ENCODE results near the gene CDK8. TPM values are rescaled to one million over a fixed set of nuclear protein-coding genes. Genes with fewer than 3 reads are reported as not detected.
"Not testable (repeated sequence)": the region's sequence is repeated elsewhere in the genome, so short reads cannot be mapped to it uniquely, and the experiment has no call there.

CDK8 gene
- total RNA-seq, 2 experiments from 2014 or later: 13.7 to 15.1 TPM

DNA sequence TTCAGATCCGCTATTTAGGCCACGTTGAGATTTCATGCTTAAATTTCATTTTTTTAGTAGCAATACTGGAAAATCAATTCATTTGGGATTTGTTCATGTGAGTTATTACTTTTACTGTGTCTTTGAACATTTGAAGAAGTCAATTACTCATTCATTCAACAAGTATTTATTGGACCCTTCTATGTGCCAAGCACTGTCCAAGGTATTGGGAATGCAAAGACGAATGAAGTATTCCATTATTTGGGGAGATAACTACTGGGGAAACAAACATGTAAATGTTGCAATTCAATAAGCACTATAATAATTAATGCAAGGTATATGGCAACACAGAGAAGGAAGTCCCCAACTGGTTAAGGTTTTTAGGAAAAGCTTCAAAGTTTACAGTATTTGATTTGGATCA lies 5.7 kb downstream of the CDK8 start:
- peaks cover 4% of the 10 kb centered on the region for H3K27me3 Mint-ChIP-seq
- H3K36me3 Mint-ChIP-seq: peaks cover 2% of the 10 kb centered on the region
- POLR2A ChIA-PET: no interaction called here
- H3K4me3 Mint-ChIP-seq: no peak overlapping the region
- peaks cover 3% of the 10 kb centered on the region for H3K9me3 Mint-ChIP-seq
- ATAC-seq (ENCODE audit: low read depth): no peak
- H3K4me1 Mint-ChIP-seq: peaks cover 17% of the 10 kb centered on the region
- DNase-seq: no peak
- no peak overlapping the region for H3K27ac Mint-ChIP-seq

DNA sequence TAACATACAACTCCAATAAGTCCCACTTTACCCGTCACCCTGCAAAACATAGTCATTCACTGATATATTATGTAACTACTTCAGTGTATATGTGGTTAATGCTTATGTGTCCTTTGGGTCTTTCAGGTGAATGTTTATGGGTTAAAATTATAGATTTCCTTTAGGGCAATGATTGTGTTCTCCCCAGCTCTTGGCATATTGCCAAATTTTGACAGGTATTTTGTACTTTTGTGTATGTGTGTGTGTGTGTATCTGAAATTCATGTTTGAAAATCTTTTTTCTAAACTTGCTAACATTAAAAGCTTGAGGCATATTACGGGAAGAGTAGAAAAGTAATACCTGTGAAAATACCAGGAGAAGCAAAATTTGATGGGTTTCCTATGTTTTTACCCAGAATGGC lies 8.2 kb downstream of the CDK8 start:
- no peak for ATAC-seq (ENCODE audit: low read depth)
- POLR2A ChIA-PET: no interaction called here
- Mint-ChIP-seq H3K27me3 (peaks cover 2% of the 10 kb centered on the region), H3K27ac (no peak overlapping the region), H3K36me3 (peaks cover 4% of the 10 kb centered on the region), H3K9me3 (peaks cover 4% of the 10 kb centered on the region), H3K4me3 (no peak overlapping the region), H3K4me1 (peaks cover 9% of the 10 kb centered on the region)
- DNase-seq: no peak

DNA sequence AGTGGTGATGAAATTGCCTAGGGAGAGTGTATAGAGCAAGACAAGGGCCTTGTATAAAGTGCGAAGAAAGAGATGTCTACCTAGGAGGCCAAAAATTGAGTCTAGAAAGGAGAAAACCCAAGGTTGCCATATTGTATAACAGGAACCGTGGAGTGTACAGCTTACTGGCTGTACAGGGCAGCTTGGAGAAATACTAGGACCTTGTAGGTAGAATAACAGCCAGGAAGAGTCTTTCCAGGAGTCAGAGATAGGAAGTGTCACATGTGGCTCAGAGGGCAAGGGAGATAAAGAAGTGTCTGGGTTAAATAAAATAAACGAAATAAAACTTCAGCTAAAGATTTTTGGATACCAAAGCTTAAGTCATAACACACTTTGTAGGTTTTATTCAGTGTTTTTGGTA lies 12.4 kb downstream of the CDK8 start:
- Mint-ChIP-seq H3K27me3 (no peaks in the 10 kb centered on the region), H3K4me1 (peaks cover 7% of the 10 kb centered on the region), H3K4me3 (no peak overlapping the region), H3K27ac (no peak overlapping the region), H3K36me3 (peaks cover 4% of the 10 kb centered on the region), H3K9me3 (peaks cover 4% of the 10 kb centered on the region)
- ATAC-seq (ENCODE audit: low read depth) (no peak), DNase-seq (no peak)
- POLR2A ChIA-PET: no interaction called here

DNA sequence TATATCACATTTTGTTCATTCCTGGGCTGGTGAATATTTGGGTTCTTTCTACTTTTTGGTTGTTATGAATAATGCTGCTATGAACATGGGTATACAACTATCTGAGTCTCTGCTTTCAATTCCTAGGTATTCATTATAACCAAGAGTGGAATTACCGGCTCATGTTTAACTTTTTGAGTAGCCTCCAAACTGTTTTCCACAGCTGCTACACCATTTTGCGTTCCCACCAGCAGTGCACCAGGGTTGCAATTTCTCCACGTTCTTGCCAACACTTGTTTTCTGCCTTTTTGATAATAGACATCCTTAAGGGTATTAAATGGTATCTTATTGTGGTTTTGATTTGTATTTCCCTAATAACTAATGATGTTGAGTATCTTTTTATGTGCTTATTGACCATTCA lies 16.8 kb downstream of the CDK8 start:
- Mint-ChIP-seq H3K27me3 (no peaks in the 10 kb centered on the region), H3K36me3 (no peaks in the 10 kb centered on the region), H3K4me3 (no peak overlapping the region), H3K27ac (no peak overlapping the region), H3K9me3 (no peaks in the 10 kb centered on the region), H3K4me1 (peaks cover 4% of the 10 kb centered on the region)
- no peak for ATAC-seq (ENCODE audit: low read depth)
- DNase-seq: no peak
- POLR2A ChIA-PET: no interaction called here

DNA sequence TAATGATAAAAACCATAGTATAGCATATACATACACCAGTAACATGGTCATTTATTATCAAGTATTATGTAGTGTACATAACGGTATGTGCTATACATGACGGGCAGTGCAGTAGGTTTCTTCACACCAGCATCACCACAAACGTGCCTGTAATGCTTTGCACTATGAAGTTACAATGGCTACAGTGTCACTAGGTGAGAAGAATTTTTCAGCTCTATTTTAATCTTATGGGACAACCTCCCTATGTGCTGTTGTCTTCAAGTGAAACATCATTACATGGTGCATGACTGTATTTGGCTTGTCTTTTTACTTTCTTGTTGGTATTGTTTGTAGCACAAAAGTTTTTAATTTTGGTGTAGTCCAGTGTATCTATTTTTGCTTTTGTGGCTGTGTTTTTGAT lies 18.7 kb downstream of the CDK8 start:
- Mint-ChIP-seq H3K36me3 (peaks cover 1% of the 10 kb centered on the region), H3K4me3 (no peak overlapping the region), H3K27ac (no peak overlapping the region), H3K4me1 (peaks cover 1% of the 10 kb centered on the region), H3K9me3 (no peaks in the 10 kb centered on the region), H3K27me3 (no peaks in the 10 kb centered on the region)
- POLR2A ChIA-PET: no interaction called here
- ATAC-seq (ENCODE audit: low read depth) (no peak), DNase-seq (no peak)

DNA sequence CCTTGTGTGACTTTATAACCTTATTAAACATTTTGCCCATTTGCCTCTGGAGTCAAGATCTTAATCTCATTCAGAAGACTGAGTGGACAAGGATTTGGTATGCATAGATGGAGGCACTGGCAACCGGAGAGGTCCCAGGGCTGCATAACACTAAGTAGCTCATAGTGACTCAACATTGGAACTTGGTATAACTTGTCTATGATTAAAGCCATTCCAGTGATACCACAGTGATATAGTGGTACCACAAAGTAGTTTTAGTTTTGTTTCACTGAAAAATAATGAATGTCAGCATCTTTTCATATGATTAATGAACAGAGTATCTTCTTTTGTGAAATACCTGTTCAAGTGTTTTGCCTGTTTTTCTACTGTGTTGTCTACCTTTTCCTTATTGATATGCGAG lies 26.4 kb downstream of the CDK8 start:
- H3K27ac Mint-ChIP-seq: no peak overlapping the region
- POLR2A ChIA-PET: no interaction called here
- no peak overlapping the region for H3K4me3 Mint-ChIP-seq
- DNase-seq (no peak), ATAC-seq (ENCODE audit: low read depth) (no peak)
- peaks cover 12% of the 10 kb centered on the region for H3K36me3 Mint-ChIP-seq
- H3K27me3 Mint-ChIP-seq: no peaks in the 10 kb centered on the region
- H3K4me1 Mint-ChIP-seq: peaks cover 1% of the 10 kb centered on the region
- H3K9me3 Mint-ChIP-seq: peaks cover 8% of the 10 kb centered on the region

DNA sequence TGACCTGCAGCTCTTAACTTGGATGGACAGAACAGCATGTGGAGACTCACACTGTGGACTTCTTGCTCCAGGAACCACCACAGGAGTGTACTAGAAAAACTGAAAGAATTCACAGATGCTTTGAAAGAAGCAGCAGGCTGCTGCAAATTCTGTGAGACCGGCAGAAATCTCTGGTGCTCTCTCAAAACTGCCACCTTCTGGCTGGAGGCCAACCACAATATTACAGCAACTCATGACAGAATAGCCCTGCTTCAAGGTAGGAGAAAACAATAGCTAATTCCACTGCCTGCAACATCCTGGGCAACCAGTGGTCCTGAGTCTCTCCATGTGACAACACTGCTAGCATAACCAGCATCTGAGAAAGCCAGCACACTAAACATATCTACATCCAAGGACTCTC lies 26.9 kb downstream of the CDK8 start:
- no peak for ATAC-seq (ENCODE audit: low read depth)
- Mint-ChIP-seq H3K36me3 (peaks cover 12% of the 10 kb centered on the region), H3K27ac (no peak overlapping the region), H3K27me3 (no peaks in the 10 kb centered on the region), H3K9me3 (peaks cover 8% of the 10 kb centered on the region), H3K4me3 (no peak overlapping the region), H3K4me1 (peaks cover 1% of the 10 kb centered on the region)
- POLR2A ChIA-PET: no interaction called here
- DNase-seq: no peak

DNA sequence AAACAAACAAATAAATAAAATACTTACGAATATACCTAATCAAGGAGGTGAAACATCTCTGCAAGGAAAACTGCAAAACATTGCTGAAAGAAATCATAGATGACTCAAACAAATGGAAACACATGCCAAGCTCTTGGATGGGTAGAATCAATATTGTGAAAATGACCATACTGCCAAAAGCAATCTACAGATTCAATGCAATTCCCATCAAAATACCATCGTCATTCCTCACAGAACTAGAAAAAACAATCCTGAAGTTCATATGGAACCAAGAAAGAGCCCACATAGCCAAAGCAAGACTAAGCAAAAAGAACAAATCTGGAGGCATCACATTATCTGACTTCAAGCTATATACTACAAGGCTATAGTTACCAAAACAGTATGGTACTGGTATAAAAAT lies 32.0 kb downstream of the CDK8 start:
- H3K36me3 Mint-ChIP-seq; H3K27me3 Mint-ChIP-seq; DNase-seq; H3K9me3 Mint-ChIP-seq; H3K4me1 Mint-ChIP-seq; ATAC-seq (ENCODE audit: low read depth); H3K27ac Mint-ChIP-seq; H3K4me3 Mint-ChIP-seq; POLR2A ChIA-PET: not testable (repeated sequence)

DNA sequence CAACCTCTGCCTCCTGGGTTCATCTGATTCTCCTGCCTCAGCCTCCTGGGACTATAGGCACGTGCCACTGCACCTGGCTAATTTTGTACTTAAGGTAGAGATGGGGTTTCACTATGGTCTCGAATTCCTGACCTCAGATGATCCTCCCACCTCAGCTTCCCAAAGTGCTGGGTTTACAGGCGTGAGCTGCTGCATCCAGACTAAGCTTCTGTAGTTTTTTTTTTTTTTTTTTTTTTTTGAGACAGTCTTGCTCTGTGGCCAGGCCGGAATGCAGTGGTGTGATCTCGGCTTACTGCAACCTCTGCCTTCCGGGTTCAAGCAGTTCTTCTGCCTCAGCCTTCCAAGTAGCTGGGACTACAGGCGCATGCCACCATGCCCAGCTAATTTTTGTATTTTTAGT lies 34.9 kb downstream of the CDK8 start:
- H3K27ac Mint-ChIP-seq; H3K4me3 Mint-ChIP-seq; H3K36me3 Mint-ChIP-seq; H3K9me3 Mint-ChIP-seq; DNase-seq; POLR2A ChIA-PET; ATAC-seq (ENCODE audit: low read depth); H3K4me1 Mint-ChIP-seq; H3K27me3 Mint-ChIP-seq: not testable (repeated sequence)

DNA sequence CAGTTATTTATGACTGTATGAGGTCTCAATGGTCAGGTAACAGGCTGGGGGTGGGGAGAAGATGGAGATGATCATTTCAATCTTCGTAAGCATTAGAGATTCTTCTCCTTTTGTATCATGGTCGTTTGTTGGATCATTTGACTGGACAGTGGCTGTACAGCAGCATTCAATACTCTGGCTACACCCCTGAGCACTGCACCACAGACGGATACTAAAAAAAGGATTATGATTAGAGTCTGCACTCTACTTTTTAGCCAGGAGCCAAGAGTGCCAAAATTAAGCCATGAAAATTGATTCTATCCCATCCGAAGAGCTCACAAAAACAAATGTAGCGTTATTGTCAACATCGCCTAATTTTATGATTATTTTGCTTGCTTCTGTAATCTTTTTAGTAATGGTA lies 41.9 kb downstream of the CDK8 start:
- no peak overlapping the region for H3K4me3 Mint-ChIP-seq
- no peak for ATAC-seq (ENCODE audit: low read depth)
- H3K27ac Mint-ChIP-seq: no peak overlapping the region
- H3K36me3 Mint-ChIP-seq: peaks cover 11% of the 10 kb centered on the region
- H3K4me1 Mint-ChIP-seq: peaks cover 4% of the 10 kb centered on the region
- peaks cover 9% of the 10 kb centered on the region for H3K9me3 Mint-ChIP-seq
- POLR2A ChIA-PET: interaction anchor here (0.6 kb wide), 1 partner anchor 551 kb away, joined by 3 read pairs; no protein-coding TSS in a partner anchor
- DNase-seq: no peak
- no peaks in the 10 kb centered on the region for H3K27me3 Mint-ChIP-seq

DNA sequence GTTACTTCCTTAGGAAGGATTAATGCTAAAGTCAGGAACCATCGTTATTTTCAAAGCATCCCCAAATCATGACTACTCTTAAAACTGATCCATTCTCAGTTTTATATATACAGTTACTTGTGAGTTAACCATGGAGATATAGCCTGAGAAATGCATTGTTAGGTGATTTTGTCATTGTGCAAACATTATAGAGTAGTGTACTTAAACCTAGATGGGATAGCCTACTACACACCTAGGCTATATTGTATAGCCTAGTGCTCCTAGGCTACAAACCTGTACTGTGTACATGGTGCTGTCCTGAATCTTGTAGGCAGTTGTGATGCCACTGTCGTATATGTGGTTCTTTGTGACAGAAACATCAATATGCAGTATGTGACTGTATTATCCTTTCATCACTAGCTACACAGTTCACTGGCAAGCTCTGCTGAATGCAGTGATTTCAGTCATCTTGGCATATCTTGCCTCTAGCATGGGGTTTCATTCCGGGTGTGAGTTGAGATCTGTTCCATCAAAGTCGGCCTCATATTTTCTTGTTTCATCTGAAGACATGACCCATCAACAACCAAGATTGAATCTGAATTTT lies 45.3 kb downstream of the CDK8 start:
- DNase-seq: no peak
- Mint-ChIP-seq H3K4me1 (peaks cover 2% of the 10 kb centered on the region), H3K27me3 (no peaks in the 10 kb centered on the region), H3K9me3 (peaks cover 8% of the 10 kb centered on the region), H3K4me3 (no peak overlapping the region), H3K36me3 (peaks cover 4% of the 10 kb centered on the region), H3K27ac (no peak overlapping the region)
- POLR2A ChIA-PET: no interaction called here
- ATAC-seq (ENCODE audit: low read depth): no peak

DNA sequence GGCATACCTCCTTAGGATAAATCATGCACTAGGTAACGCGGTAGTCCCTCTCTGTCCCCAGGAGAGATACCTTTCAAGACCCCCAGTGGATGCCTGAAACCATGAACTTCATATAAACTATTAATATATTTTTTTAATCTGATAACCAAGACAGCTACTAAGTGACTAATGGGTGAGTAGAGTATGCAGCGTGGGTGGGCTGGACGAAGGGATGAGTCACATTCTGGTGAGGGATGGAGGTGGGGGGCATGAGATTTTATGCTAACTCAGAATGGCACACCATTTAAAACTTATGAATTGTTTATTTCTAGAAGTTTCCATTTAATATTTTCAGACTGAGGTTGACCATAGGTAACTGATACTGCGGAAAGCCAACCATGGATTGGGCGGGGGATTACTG lies 46.2 kb downstream of the CDK8 start:
- POLR2A ChIA-PET: no interaction called here

DNA sequence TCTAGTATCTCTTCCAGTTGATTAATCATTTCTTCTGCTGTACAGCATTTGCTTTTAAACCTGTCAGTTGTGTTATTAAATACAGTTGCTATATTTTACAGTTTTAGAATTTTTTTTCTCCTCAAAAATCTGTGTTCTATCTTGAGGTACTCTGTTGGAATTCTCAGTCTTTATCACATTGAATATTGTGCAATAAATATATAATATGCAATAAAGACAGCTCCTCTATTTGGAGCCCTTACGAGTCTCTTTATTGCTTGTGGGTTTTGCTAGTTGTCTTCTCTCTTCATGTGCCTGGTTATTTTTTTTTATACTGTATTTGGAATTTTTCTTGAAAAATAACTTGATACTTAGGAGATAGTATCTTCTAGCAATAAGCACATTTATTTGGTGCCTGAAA lies 51.7 kb downstream of the CDK8 start:
- no peak overlapping the region for H3K4me3 Mint-ChIP-seq
- no peak overlapping the region for H3K27ac Mint-ChIP-seq
- POLR2A ChIA-PET: no interaction called here
- DNase-seq: no peak
- no peaks in the 10 kb centered on the region for H3K27me3 Mint-ChIP-seq
- peaks cover 6% of the 10 kb centered on the region for H3K9me3 Mint-ChIP-seq
- ATAC-seq (ENCODE audit: low read depth): no peak
- peaks cover 4% of the 10 kb centered on the region for H3K36me3 Mint-ChIP-seq
- peaks cover 8% of the 10 kb centered on the region for H3K4me1 Mint-ChIP-seq

More for the DNA sequence above, 46.2 kb downstream of the CDK8 start:
- Mint-ChIP-seq H3K27ac (no peak overlapping the region), H3K9me3 (peaks cover 8% of the 10 kb centered on the region), H3K4me3 (no peak overlapping the region), H3K27me3 (no peaks in the 10 kb centered on the region), H3K36me3 (peaks cover 5% of the 10 kb centered on the region), H3K4me1 (peaks cover 2% of the 10 kb centered on the region)
- no peak for ATAC-seq (ENCODE audit: low read depth)
- DNase-seq: no peak

DNA sequence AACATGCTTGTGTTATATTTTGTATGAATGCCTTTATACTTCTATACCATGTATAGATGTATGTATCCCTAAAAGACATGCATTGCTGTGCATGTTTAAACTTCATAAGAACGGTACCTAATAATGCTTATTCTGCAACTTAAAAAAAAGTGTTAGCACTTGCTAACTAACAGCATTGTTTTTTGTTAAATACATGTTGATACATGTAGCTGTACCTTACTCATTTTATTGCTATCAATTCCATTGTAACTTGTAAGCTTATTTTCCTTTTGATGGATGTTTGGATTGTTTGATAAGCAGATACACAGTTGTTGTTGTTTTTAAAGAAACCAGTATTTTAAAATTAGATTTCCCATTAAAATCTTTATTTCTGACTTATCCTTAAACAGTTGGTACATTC lies 53.8 kb downstream of the CDK8 start:
- Mint-ChIP-seq H3K36me3 (peaks cover 6% of the 10 kb centered on the region), H3K4me1 (peaks cover 6% of the 10 kb centered on the region), H3K4me3 (no peak overlapping the region), H3K27me3 (no peaks in the 10 kb centered on the region), H3K9me3 (peaks cover 11% of the 10 kb centered on the region), H3K27ac (no peak overlapping the region)
- POLR2A ChIA-PET: no interaction called here
- DNase-seq (no peak), ATAC-seq (ENCODE audit: low read depth) (no peak)

DNA sequence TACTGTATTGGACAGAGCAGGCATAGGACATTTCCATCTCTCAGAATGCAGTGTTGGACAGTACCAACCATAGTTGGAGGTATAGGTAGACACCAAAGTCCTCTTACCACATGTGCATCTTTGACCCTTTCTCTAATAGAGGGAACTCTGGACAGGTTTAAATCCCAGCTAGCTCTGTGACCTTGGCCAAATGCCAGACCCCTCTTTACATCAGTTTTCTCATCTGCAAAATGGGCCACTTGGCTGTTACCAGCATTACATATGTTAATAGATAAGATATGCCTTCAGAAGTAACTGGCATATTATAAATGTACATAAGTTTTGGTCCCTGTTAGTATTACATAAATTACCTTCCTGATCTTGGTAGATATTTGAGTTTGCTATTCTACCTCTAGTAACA lies 54.3 kb downstream of the CDK8 start:
- no peak overlapping the region for H3K4me3 Mint-ChIP-seq
- H3K27me3 Mint-ChIP-seq: no peaks in the 10 kb centered on the region
- POLR2A ChIA-PET: no interaction called here
- H3K36me3 Mint-ChIP-seq: peaks cover 6% of the 10 kb centered on the region
- H3K27ac Mint-ChIP-seq: no peak overlapping the region
- ATAC-seq (ENCODE audit: low read depth) (no peak), DNase-seq (no peak)
- peaks cover 6% of the 10 kb centered on the region for H3K4me1 Mint-ChIP-seq
- peaks cover 11% of the 10 kb centered on the region for H3K9me3 Mint-ChIP-seq
